HUES48 (cell line): Measurements from ENCODE around the gene C11orf68.
A peak's percentile ranks its signal among the peaks of the same experiment; 100 is the strongest.
"Not testable (repeated sequence)": the region's sequence is repeated elsewhere in the genome, so short reads cannot be mapped to it uniquely, and the experiment has no call there.

Source experiments
- H3K27ac ChIP-seq: one replicate; pipeline ENCODE4 v1.7.0; 2013; ENCODE audit warnings: low read depth, low read length, inconsistent platforms
- H3K27me3 ChIP-seq: 2 replicates; pipeline ENCODE4 v1.6.1; 2013; ENCODE audit warnings: mild to moderate bottlenecking, low read length; ENCODE audit not compliant: control insufficient read depth, insufficient read depth
- H3K36me3 ChIP-seq: 2 replicates; pipeline ENCODE4 v1.6.1; 2013; ENCODE audit warnings: low read length; ENCODE audit not compliant: control insufficient read depth, insufficient read depth
- H3K4me1 ChIP-seq: 2 replicates; pipeline ENCODE4 v1.6.1; 2013; ENCODE audit warnings: mild to moderate bottlenecking, low read length; ENCODE audit not compliant: control insufficient read depth, insufficient read depth
- H3K4me3 ChIP-seq: 2 replicates; pipeline ENCODE4 v1.5.1; 2013; ENCODE audit warnings: mild to moderate bottlenecking, low read depth, low read length
- H3K9ac ChIP-seq: 2 replicates; pipeline ENCODE4 v1.6.1; 2013; ENCODE audit warnings: mild to moderate bottlenecking, low read depth, low read length, moderate library complexity
- H3K9me3 ChIP-seq: 2 replicates; pipeline ENCODE4 v1.6.1; 2013; ENCODE audit warnings: low read length; ENCODE audit not compliant: control insufficient read depth, insufficient read depth

The C11orf68 gene

GRCh38 chr11:65954771-65955170 is 35.9 kb upstream of the C11orf68 start:
- Histone ChIP-seq H3K9ac (no peak overlapping the region), H3K36me3 (no peaks in the 10 kb centered on the region), H3K9me3 (no peaks in the 10 kb centered on the region), H3K27me3 (no peaks in the 10 kb centered on the region), H3K4me1 (0 out of 2 replicates have a peak, but pooled peaks cover 2% of the 10 kb centered on the region), H3K4me3 (no peak overlapping the region), H3K27ac (no peak overlapping the region)

- Histone ChIP-seq H3K4me1 (0 out of 2 replicates have a peak, but pooled peaks cover 2% of the 10 kb centered on the region), H3K27me3 (no peaks in the 10 kb centered on the region), H3K9ac (no peak overlapping the region), H3K4me3 (no peak overlapping the region), H3K36me3 (no peaks in the 10 kb centered on the region), H3K27ac (no peak overlapping the region), H3K9me3 (no peaks in the 10 kb centered on the region)
Measured at GRCh38 chr11:65953471-65953870, 34.6 kb upstream of the C11orf68 start.

GRCh38 chr11:65952052-65952521 is 33.2 kb upstream of the C11orf68 start:
- H3K4me1 ChIP-seq, result peaks cover 2% of the 10 kb centered on the region; the same call in 1 of the 2 replicates
- no peaks in the 10 kb centered on the region for H3K9me3 ChIP-seq
- H3K4me3 ChIP-seq, result no peak overlapping the region
- H3K27me3 ChIP-seq, result no peaks in the 10 kb centered on the region
- no peaks in the 10 kb centered on the region for H3K36me3 ChIP-seq
- H3K9ac ChIP-seq, result no peak overlapping the region
- H3K27ac ChIP-seq, result no peak overlapping the region

GRCh38 chr11:65951641-65952040 is 32.8 kb upstream of the C11orf68 start:
- H3K4me3 ChIP-seq, H3K4me1 ChIP-seq, H3K27ac ChIP-seq, H3K36me3 ChIP-seq, H3K9me3 ChIP-seq, H3K9ac ChIP-seq, H3K27me3 ChIP-seq: not testable (repeated sequence)

GRCh38 chr11:65950711-65951110 is 31.8 kb upstream of the C11orf68 start:
- H3K4me1 ChIP-seq, H3K9me3 ChIP-seq, H3K9ac ChIP-seq, H3K36me3 ChIP-seq, H3K27ac ChIP-seq, H3K4me3 ChIP-seq, H3K27me3 ChIP-seq: not testable (repeated sequence)

- no peak overlapping the region for H3K4me3 ChIP-seq
- no peak overlapping the region for H3K27ac ChIP-seq
- no peak overlapping the region for H3K9ac ChIP-seq
- H3K27me3 ChIP-seq, result no peaks in the 10 kb centered on the region
- H3K36me3 ChIP-seq, result no peaks in the 10 kb centered on the region
- H3K4me1 ChIP-seq, result peaks cover 16% of the 10 kb centered on the region
- H3K9me3 ChIP-seq, result no peaks in the 10 kb centered on the region
Measured at GRCh38 chr11:65947603-65948125, 28.8 kb upstream of the C11orf68 start.

- H3K36me3 ChIP-seq, result no peaks in the 10 kb centered on the region
- H3K9ac ChIP-seq, result no peak overlapping the region
- peaks cover 16% of the 10 kb centered on the region for H3K4me1 ChIP-seq
- no peak overlapping the region for H3K4me3 ChIP-seq
- no peaks in the 10 kb centered on the region for H3K9me3 ChIP-seq
- H3K27me3 ChIP-seq, result no peaks in the 10 kb centered on the region
- no peak overlapping the region for H3K27ac ChIP-seq
Measured at GRCh38 chr11:65947133-65947532, 28.3 kb upstream of the C11orf68 start.

- Histone ChIP-seq H3K27me3 (no peaks in the 10 kb centered on the region), H3K4me1 (peaks cover 17% of the 10 kb centered on the region), H3K4me3 (no peak overlapping the region), H3K36me3 (no peaks in the 10 kb centered on the region), H3K9me3 (no peaks in the 10 kb centered on the region), H3K27ac (no peak overlapping the region), H3K9ac (no peak overlapping the region)
Measured at GRCh38 chr11:65946655-65947054, 27.8 kb upstream of the C11orf68 start.

- Histone ChIP-seq H3K27me3 (no peaks in the 10 kb centered on the region), H3K4me1 (peaks cover 21% of the 10 kb centered on the region), H3K4me3 (peak overlapping the region; percentile 48), H3K9ac (peak overlapping the region; percentile 28; the same call in 1 of the 2 replicates), H3K36me3 (no peaks in the 10 kb centered on the region), H3K9me3 (no peaks in the 10 kb centered on the region), H3K27ac (peak overlapping the region; percentile 76)
Measured at GRCh38 chr11:65945941-65946558, 27.2 kb upstream of the C11orf68 start.

GRCh38 chr11:65945430-65945911 is 26.6 kb upstream of the C11orf68 start, which contains the start of gene TSGA10IP:
TSGA10IP (plus strand) TSS chr11:65945480; CDS start chr11:65945676, 196 bp downstream.
- peaks cover 21% of the 10 kb centered on the region for H3K4me1 ChIP-seq
- peak within 1 kb of the TSS; percentile 76 for H3K27ac ChIP-seq
- H3K36me3 ChIP-seq, result no peaks in the 10 kb centered on the region
- peak within 1 kb of the TSS; percentile 28; the same call in 1 of the 2 replicates for H3K9ac ChIP-seq
- peak within 1 kb of the TSS; percentile 48 for H3K4me3 ChIP-seq
- no peaks in the 10 kb centered on the region for H3K9me3 ChIP-seq
- H3K27me3 ChIP-seq, result no peaks in the 10 kb centered on the region

- H3K9ac ChIP-seq, result no peak overlapping the region
- no peak overlapping the region for H3K27ac ChIP-seq
- no peaks in the 10 kb centered on the region for H3K36me3 ChIP-seq
- no peaks in the 10 kb centered on the region for H3K27me3 ChIP-seq
- peaks cover 21% of the 10 kb centered on the region for H3K4me1 ChIP-seq
- no peaks in the 10 kb centered on the region for H3K9me3 ChIP-seq
- no peak overlapping the region for H3K4me3 ChIP-seq
Measured at GRCh38 chr11:65944767-65945166, 25.9 kb upstream of the C11orf68 start.
